Tongue (tissue), 2 donors: ENCODE measurements around the gene HAP1. TPM values are rescaled to one million over a fixed set of nuclear protein-coding genes. Genes with fewer than 3 reads are reported as not detected.

Experiments used
- small RNA-seq: library from RNA; depleted of rRNA; stranded (forward); fragments of <200 nt; gene quantifications from one replicate; pipeline ENCODE3, GENCODE V24; 2014; ENCODE audit warnings: low replicate concordance
- total RNA-seq: library from RNA; depleted of rRNA; stranded (reverse); fragments of >200 nt; gene quantifications from one replicate; pipeline ENCODE4 v1.2.3, GENCODE V29; 2014

The HAP1 gene
- total RNA-seq, 1 donor from 2014 or later, result 0.41 TPM

Small RNA genes within 50 kb of the gene (small RNA-seq; reads per million reads assigned to genes)
- gene RN7SL399P (not detected), gene RNA5SP442 (0.39 reads per million, percentile 64 among the genes with 10 or more reads in this experiment)

Other genes with a start within 250 kb of the HAP1 start
- gene KRT36, start 244.7 kb downstream of the HAP1 start, total RNA-seq, result not detected
- gene KRT13, start 229.0 kb downstream of the HAP1 start, total RNA-seq, result 1,847 TPM
- 633 TPM for gene KRT15, start 215.8 kb downstream of the HAP1 start, total RNA-seq
- gene KRT19, start 206.3 kb downstream of the HAP1 start, total RNA-seq, result 248 TPM
- not detected for gene KRT9, start 162.6 kb downstream of the HAP1 start, total RNA-seq
- 738 TPM for gene KRT14, start 147.7 kb downstream of the HAP1 start, total RNA-seq
- 52.3 TPM for gene KRT16, start 121.9 kb downstream of the HAP1 start, total RNA-seq
- 253 TPM for gene KRT17, start 110.1 kb downstream of the HAP1 start, total RNA-seq
- 261 TPM for gene EIF1, start 45.8 kb downstream of the HAP1 start, total RNA-seq
- not detected for gene GAST, start 22.3 kb downstream of the HAP1 start, total RNA-seq
- gene JUP, start 52.1 kb upstream of the HAP1 start, total RNA-seq, result 194 TPM
- gene P3H4, start 77.3 kb upstream of the HAP1 start, total RNA-seq, result 40.8 TPM
- 84.5 TPM for gene FKBP10, start 78.4 kb upstream of the HAP1 start, total RNA-seq
- 42.7 TPM for gene NT5C3B, start 101.6 kb upstream of the HAP1 start, total RNA-seq
- gene KLHL10, start 103.2 kb upstream of the HAP1 start, total RNA-seq, result 0.41 TPM
- 30.0 TPM for gene KLHL11, start 130.8 kb upstream of the HAP1 start, total RNA-seq
- 58.4 TPM for gene ACLY, start 184.3 kb upstream of the HAP1 start, total RNA-seq
- not detected for gene ODAD4, start 196.0 kb upstream of the HAP1 start, total RNA-seq
- 45.2 TPM for gene CNP, start 232.2 kb upstream of the HAP1 start, total RNA-seq